A549 (cell line): ENCODE data around the gene RCSD1. TPM values are rescaled to one million over a fixed set of nuclear protein-coding genes. Genes with fewer than 3 reads are reported as not detected.

Experiments used
- ATAC-seq, 2 experiments: fragments of 200-7000 bp in 1 of 2; fragments of >200 bp in 1 of 2; cut with Nextera tagmentation in 1 of 2; cut with Tn5 transposase in 1 of 2; 3 replicates each; pipeline versions ENCODE4 v1.8.0 to v1.9.1; 2018 to 2020; ENCODE audit warnings: mild to moderate bottlenecking in 1 of 2, moderate library complexity in 1 of 2
- CTCF ChIA-PET: fragments of 300-600 bp; sonication (Branson Sonifier 250); formaldehyde crosslinking; extraction: SDS; loops from one replicate; lab custom pipeline; 2021; ENCODE audit warnings: antibody characterized with exemption, inconsistent platforms; lab: Yijun Ruan, JAX
- POLR2A ChIA-PET: fragments of 350-600 bp; formaldehyde crosslinking; extraction: SDS; loops from one replicate; lab custom pipeline; 2021; ENCODE audit warnings: antibody characterized with exemption, inconsistent platforms; lab: Yijun Ruan, JAX
- DNase-seq, 2 experiments: peaks; one replicate each; pipeline versions ENCODE4 v3.0.0 to v3.0.0-alpha.2; 2011 to 2016; ENCODE audit warnings: low read depth in 1 of 2, low spot score in 1 of 2
- FAIRE-seq: peaks from 2 replicates; lab custom pipeline; 2011; peaks lifted over from hg19 to GRCh38; lab: Jason Lieb, UNC
- H3K27ac ChIP-seq, 2 experiments: fragments of >200 bp; sonication (Bioruptor Twin); formaldehyde crosslinking; 3 replicates each; pipeline ENCODE4 v1.5.1; 2016 to 2017
- H3K4me1 ChIP-seq: fragments of >200 bp; sonication (Bioruptor Twin); formaldehyde crosslinking; 3 replicates; pipeline ENCODE4 v1.6.1; 2016
- H3K4me2 ChIP-seq: fragments of >200 bp; sonication (Bioruptor Twin); formaldehyde crosslinking; 3 replicates; pipeline ENCODE4 v1.6.1; 2016
- H3K4me3 ChIP-seq: fragments of >200 bp; sonication (Bioruptor Twin); formaldehyde crosslinking; 3 replicates; pipeline ENCODE4 v1.5.1; 2016
- H3K9me3 ChIP-seq: fragments of >200 bp; sonication (Bioruptor Twin); formaldehyde crosslinking; 3 replicates; pipeline ENCODE4 v1.6.1; 2016
- CBX2 ChIP-seq: fragments of 200-600 bp; sonication (generic); IDR thresholded peaks from 2 replicates; pipeline ENCODE4 v1.6.1; 2016; ENCODE audit warnings: low read depth, mild to moderate bottlenecking, borderline replicate concordance
- CHD4 ChIP-seq: fragments of 200-600 bp; sonication (generic); IDR thresholded peaks from 2 replicates; pipeline ENCODE4 v1.6.1; 2016; ENCODE audit warnings: antibody characterized with exemption, mild to moderate bottlenecking, borderline replicate concordance
- EP300 ChIP-seq, 2 experiments: fragments of >200 bp; sonication (Bioruptor Twin); formaldehyde crosslinking; IDR thresholded peaks; 2 replicates in 1 of 2; 3 replicates in 1 of 2; pipeline ENCODE4 v1.6.1; 2016 to 2017
- ESRRA ChIP-seq: fragments of 150-350 bp; IDR thresholded peaks from 2 replicates; pipeline ENCODE4 v1.6.1; 2014; ENCODE audit warnings: mild to moderate bottlenecking, low read length, borderline replicate concordance
- FOSL2 ChIP-seq, 2 experiments: fragments of 450-650 bp in 1 of 2; fragments of >200 bp in 1 of 2; sonication (Bioruptor Twin) in 1 of 2; formaldehyde crosslinking; IDR thresholded peaks; 2 replicates each; pipeline versions ENCODE4 v1.5.0 to v1.6.1; 2016 to 2020; ENCODE audit warnings: mild to moderate bottlenecking in 1 of 2, moderate library complexity in 1 of 2
- FOXS1 ChIP-seq: fragments of 250-450 bp; sonication (Bioruptor Pico); IDR thresholded peaks from 2 replicates; pipeline ENCODE4 v1.5.0; 2020; ENCODE audit warnings: mild to moderate bottlenecking, moderate library complexity
- HOXB13 ChIP-seq: fragments of 250-450 bp; sonication (Bioruptor Pico); IDR thresholded peaks from 2 replicates; pipeline ENCODE4 v1.5.0; 2020; ENCODE audit warnings: low read depth, mild to moderate bottlenecking, moderate library complexity
- JUNB ChIP-seq: fragments of >200 bp; sonication (Bioruptor Twin); formaldehyde crosslinking; IDR thresholded peaks from 2 replicates; pipeline ENCODE4 v1.6.1; 2016
- MYC ChIP-seq: IDR thresholded peaks from 2 replicates; pipeline ENCODE4 v1.6.1; 2012; ENCODE audit warnings: mild to moderate bottlenecking, inconsistent platforms, low read length, improper control_type of control experiment, borderline replicate concordance
- NPAS2 ChIP-seq: fragments of 250-450 bp; sonication (Bioruptor Pico); IDR thresholded peaks from 2 replicates; pipeline ENCODE4 v1.8.0; 2022; ENCODE audit warnings: mild to moderate bottlenecking, moderate library complexity, borderline replicate concordance
- PHF8 ChIP-seq: fragments of 200-600 bp; sonication (generic); IDR thresholded peaks from 2 replicates; pipeline ENCODE4 v1.6.1; 2016; ENCODE audit warnings: low read depth, mild to moderate bottlenecking, antibody characterized with exemption, moderate library complexity, borderline replicate concordance
- RAD21 ChIP-seq, 2 experiments: fragments of >200 bp in 1 of 2; sonication (Bioruptor Twin) in 1 of 2; formaldehyde crosslinking in 1 of 2; IDR thresholded peaks in 1 of 2; conservative IDR thresholded peaks in 1 of 2; 2 replicates in 1 of 2; 3 replicates in 1 of 2; pipeline ENCODE4 v1.6.1; 2012 to 2018; ENCODE audit warnings: inconsistent platforms in 1 of 2
- WGBS: methylation state at CpG from one replicate; pipeline ENCODE4 v1.1.6; 2017; ENCODE audit errors: missing lambda C conversion rate; 5-methylcytosine and 5-hydroxymethylcytosine counted together
- polyA plus RNA-seq, 4 experiments: library from polyadenylated mRNA; depleted of rRNA in 3 of 4; stranded (reverse); fragments of >200 nt; fragmentation: RNase III in 1 of 4; extraction: RNeasy Plus Mini Kit Qiagen cat#74134 plus additional on column Dnase treatment in 1 of 4; gene quantifications; 2 replicates in 3 of 4; 3 replicates in 1 of 4; pipeline ENCODE4 v1.2.3, GENCODE V29; 2011 to 2017
- TF ChIP-seq, protein P1 (sequence below): fragments of >200 bp; sonication (Bioruptor Twin); formaldehyde crosslinking; IDR thresholded peaks from 2 replicates; pipeline ENCODE4 v1.6.1; 2016
- TF ChIP-seq, protein P2 (sequence below): IDR thresholded peaks from 2 replicates; pipeline ENCODE4 v1.6.1; 2012
- TF ChIP-seq, protein P3 (sequence below): fragments of 200-600 bp; sonication (generic); IDR thresholded peaks from 2 replicates; pipeline ENCODE4 v1.6.1; 2016; ENCODE audit warnings: antibody characterized with exemption, mild to moderate bottlenecking, moderate library complexity
- TF ChIP-seq, protein P4 (sequence below): fragments of >200 bp; sonication (Bioruptor Twin); formaldehyde crosslinking; IDR thresholded peaks from 3 replicates; pipeline ENCODE4 v1.6.1; 2016
- TF ChIP-seq, protein P5 (sequence below): fragments of 250-450 bp; sonication (Bioruptor Pico); IDR thresholded peaks from 2 replicates; pipeline ENCODE4 v1.5.0; 2021; ENCODE audit warnings: mild to moderate bottlenecking, moderate library complexity, borderline replicate concordance

RCSD1 gene
- polyA plus RNA-seq, 2 of the 4 experiments (the other 2 are of a cell fraction): not detected

DNA sequence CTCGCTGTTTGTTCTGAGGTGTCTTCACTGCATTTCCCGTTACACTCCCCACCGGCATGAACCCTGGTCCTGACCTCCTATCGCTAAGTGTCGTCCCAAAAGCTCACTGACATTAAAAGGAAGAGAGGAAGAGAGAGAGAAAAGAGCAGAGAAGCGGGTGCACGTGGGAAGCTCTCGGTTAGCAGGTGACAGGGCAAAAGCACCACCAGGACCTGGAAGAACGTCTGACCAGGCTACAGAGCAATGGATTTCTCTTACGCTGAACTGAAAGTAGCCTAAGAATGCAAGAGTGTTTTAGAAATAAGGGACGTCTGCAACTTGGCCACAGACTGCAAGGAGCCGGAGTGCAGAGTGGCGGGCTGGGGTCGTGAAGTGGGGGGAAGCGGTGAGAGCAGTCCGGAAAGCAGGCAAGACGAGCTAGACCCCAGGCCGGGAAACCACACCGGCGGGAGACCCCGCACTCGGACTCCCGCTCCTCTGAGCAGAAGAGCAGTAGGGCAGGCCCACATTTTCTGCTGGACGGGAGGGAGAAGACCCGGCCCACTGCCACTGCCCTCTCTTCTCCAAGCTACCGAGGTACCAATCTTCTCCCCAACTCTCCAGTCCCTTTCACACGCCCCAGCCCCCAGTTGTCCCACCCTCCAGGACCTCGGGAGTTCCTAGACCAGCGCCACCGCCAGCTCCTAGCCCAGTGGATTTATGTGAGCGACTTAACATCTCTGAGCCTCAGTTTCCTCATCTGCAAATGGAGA is 83.5 kb downstream of the RCSD1 start:
- ATAC-seq (peak in 1 of 2 experiments; percentile 3; a peak in 1 of 6 replicates), FAIRE-seq (no peak), DNase-seq (no peak)
- H3K9me3 ChIP-seq: no peaks in the 10 kb centered on the region
- peaks cover 12% of the 10 kb centered on the region for H3K4me1 ChIP-seq
- H3K27ac ChIP-seq: peak overlapping the region; percentile 95 to 98
- TF ChIP-seq, protein P1, sequence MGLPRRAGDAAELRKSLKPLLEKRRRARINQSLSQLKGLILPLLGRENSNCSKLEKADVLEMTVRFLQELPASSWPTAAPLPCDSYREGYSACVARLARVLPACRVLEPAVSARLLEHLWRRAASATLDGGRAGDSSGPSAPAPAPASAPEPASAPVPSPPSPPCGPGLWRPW: no peak
- TF ChIP-seq CBX2: no peak
- TF ChIP-seq, protein P2, sequence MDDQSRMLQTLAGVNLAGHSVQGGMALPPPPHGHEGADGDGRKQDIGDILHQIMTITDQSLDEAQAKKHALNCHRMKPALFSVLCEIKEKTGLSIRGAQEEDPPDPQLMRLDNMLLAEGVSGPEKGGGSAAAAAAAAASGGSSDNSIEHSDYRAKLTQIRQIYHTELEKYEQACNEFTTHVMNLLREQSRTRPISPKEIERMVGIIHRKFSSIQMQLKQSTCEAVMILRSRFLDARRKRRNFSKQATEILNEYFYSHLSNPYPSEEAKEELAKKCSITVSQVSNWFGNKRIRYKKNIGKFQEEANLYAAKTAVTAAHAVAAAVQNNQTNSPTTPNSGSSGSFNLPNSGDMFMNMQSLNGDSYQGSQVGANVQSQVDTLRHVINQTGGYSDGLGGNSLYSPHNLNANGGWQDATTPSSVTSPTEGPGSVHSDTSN: no peak
- TF ChIP-seq JUNB: no peak
- TF ChIP-seq RAD21 (conservative IDR thresholded peaks at IDR 0.05 in 1 of 2, IDR thresholded peaks at IDR 0.05 in 1 of 2): no peak
- TF ChIP-seq NPAS2: no peak
- peak overlapping the region; percentile 97 for H3K4me2 ChIP-seq
- CTCF ChIA-PET: interaction anchor here (0.7 to 3.1 kb wide), 6 partner anchors 9 to 113 kb away, joined by 3 to 13 read pairs (median 4); no protein-coding TSS in a partner anchor
- H3K4me3 ChIP-seq: peak overlapping the region; percentile 62
- WGBS: 49% methylated on average over 31 of the region's 31 CpGs
- POLR2A ChIA-PET: interaction anchor here (0.6 to 2.4 kb wide), 4 partner anchors 157 to 222 kb away, joined by 3 to 8 read pairs (median 4); partner anchors contain the start of gene DCAF6

DNA sequence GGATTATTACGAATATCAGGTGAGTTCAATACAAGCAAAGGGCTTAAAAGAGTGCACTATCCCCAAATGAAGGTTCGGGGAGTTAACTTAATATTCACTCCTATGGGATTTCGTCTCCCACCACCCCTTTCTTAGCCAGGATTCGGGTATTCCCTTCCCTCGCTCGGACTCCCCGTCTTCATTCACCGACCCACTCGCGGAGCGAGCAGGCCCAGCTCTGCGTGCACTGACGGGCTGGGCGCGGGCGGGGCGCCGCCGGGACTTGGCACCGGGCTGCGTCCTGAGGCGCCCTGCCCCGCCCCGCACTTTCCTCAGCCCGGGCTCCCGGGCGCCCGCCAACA is 84.0 kb downstream of the RCSD1 start:
- FAIRE-seq: no peak
- H3K27ac ChIP-seq: peak overlapping the region; percentile 95 to 98

DNA sequence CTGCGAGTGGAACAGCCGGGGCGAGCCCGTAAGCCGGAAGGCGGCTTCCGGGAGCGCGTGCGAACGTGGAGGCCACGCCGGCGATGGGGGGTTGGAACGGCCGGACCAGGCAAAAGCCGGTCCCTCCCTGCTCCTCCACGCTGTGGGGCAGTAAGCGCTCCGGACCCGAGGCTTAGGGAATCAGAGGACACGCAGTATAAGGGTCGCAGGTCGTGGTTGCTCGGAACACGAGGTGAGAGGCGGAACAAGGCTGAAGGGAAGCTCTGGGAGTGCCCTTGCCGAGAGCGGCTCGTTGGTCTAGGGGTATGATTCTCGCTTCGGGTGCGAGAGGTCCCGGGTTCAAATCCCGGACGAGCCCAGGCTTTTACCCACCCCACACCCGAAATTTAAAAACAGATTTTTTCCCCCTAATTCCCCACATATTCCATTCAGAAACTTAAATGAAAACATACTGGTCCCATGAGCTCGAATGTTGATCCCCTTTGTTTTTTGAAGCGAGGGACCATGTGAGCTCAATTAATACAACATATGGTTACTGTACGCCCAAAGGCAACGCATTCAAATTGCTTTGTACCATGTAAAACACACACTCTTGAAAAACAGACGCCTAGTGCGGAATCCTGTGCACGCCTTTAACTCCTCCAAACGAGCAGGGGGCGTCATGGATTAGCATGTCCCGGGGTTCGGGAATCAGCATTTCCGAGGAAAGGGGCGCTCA is 84.6 kb downstream of the RCSD1 start:
- WGBS: 1% methylated on average over 27 of the region's 50 CpGs
- ChIA-PET CTCF (interaction anchor here (0.7 to 3.1 kb wide), 17 partner anchors 10 to 368 kb away, joined by 3 to 13 read pairs (median 4); no protein-coding TSS in a partner anchor), POLR2A (interaction anchor here (0.6 to 2.4 kb wide), 5 partner anchors 158 to 371 kb away, joined by 3 to 8 read pairs (median 4); partner anchors contain the start of gene DCAF6)
- DNase-seq (peak; percentile 76 to 90), ATAC-seq (peak; percentile 66 to 72), FAIRE-seq (no peak)
- Histone ChIP-seq H3K4me2 (peak overlapping the region; percentile 97), H3K27ac (peak overlapping the region; percentile 95 to 98), H3K4me3 (peak overlapping the region; percentile 62), H3K9me3 (no peaks in the 10 kb centered on the region), H3K4me1 (peaks cover 20% of the 10 kb centered on the region)
- TF ChIP-seq MYC (peak; percentile 95), EP300 (IDR thresholded peaks at IDR 0.05) (no peak), FOSL2 (IDR thresholded peaks at IDR 0.05) (no peak), FOSL2 (CRISPR knock-in tag; IDR thresholded peaks at IDR 0.05) (peak; percentile 19; the same call in 1 of the 2 replicates), ESRRA (no peak), CBX2 (no peak), CHD4 (peak; percentile 98; the same call in 1 of the 2 replicates), HOXB13 (CRISPR knock-in tag) (no peak), PHF8 (peak; percentile 96)
- TF ChIP-seq, protein P3, sequence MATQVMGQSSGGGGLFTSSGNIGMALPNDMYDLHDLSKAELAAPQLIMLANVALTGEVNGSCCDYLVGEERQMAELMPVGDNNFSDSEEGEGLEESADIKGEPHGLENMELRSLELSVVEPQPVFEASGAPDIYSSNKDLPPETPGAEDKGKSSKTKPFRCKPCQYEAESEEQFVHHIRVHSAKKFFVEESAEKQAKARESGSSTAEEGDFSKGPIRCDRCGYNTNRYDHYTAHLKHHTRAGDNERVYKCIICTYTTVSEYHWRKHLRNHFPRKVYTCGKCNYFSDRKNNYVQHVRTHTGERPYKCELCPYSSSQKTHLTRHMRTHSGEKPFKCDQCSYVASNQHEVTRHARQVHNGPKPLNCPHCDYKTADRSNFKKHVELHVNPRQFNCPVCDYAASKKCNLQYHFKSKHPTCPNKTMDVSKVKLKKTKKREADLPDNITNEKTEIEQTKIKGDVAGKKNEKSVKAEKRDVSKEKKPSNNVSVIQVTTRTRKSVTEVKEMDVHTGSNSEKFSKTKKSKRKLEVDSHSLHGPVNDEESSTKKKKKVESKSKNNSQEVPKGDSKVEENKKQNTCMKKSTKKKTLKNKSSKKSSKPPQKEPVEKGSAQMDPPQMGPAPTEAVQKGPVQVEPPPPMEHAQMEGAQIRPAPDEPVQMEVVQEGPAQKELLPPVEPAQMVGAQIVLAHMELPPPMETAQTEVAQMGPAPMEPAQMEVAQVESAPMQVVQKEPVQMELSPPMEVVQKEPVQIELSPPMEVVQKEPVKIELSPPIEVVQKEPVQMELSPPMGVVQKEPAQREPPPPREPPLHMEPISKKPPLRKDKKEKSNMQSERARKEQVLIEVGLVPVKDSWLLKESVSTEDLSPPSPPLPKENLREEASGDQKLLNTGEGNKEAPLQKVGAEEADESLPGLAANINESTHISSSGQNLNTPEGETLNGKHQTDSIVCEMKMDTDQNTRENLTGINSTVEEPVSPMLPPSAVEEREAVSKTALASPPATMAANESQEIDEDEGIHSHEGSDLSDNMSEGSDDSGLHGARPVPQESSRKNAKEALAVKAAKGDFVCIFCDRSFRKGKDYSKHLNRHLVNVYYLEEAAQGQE: 0 out of 2 replicates have a peak, but pooled peaks have one; percentile 10
- TF ChIP-seq, protein P4, sequence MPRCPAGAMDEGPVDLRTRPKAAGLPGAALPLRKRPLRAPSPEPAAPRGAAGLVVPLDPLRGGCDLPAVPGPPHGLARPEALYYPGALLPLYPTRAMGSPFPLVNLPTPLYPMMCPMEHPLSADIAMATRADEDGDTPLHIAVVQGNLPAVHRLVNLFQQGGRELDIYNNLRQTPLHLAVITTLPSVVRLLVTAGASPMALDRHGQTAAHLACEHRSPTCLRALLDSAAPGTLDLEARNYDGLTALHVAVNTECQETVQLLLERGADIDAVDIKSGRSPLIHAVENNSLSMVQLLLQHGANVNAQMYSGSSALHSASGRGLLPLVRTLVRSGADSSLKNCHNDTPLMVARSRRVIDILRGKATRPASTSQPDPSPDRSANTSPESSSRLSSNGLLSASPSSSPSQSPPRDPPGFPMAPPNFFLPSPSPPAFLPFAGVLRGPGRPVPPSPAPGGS: no peak
- TF ChIP-seq, protein P2: 0 out of 2 replicates have a peak, but pooled peaks have one; percentile 19
- TF ChIP-seq, protein P5, sequence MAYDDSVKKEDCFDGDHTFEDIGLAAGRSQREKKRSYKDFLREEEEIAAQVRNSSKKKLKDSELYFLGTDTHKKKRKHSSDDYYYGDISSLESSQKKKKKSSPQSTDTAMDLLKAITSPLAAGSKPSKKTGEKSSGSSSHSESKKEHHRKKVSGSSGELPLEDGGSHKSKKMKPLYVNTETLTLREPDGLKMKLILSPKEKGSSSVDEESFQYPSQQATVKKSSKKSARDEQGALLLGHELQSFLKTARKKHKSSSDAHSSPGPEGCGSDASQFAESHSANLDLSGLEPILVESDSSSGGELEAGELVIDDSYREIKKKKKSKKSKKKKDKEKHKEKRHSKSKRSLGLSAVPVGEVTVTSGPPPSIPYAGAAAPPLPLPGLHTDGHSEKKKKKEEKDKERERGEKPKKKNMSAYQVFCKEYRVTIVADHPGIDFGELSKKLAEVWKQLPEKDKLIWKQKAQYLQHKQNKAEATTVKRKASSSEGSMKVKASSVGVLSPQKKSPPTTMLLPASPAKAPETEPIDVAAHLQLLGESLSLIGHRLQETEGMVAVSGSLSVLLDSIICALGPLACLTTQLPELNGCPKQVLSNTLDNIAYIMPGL (CRISPR knock-in tag): peak; percentile 97

More for the DNA sequence above, 84.0 kb downstream of the RCSD1 start:
- Histone ChIP-seq H3K4me1 (peaks cover 17% of the 10 kb centered on the region), H3K9me3 (no peaks in the 10 kb centered on the region), H3K4me2 (peak overlapping the region; percentile 97), H3K4me3 (peak overlapping the region; percentile 62)
- DNase-seq (peak in 1 of 2 experiments; percentile 61), ATAC-seq (peak; percentile 79 to 86)
- WGBS: 1% methylated on average over 9 of the region's 28 CpGs
- ChIA-PET CTCF (interaction anchor here (0.8 to 3.1 kb wide), 7 partner anchors 26 to 368 kb away, joined by 3 to 13 read pairs (median 5); no protein-coding TSS in a partner anchor), POLR2A (interaction anchor here (0.6 to 2.4 kb wide), 3 partner anchors 157 to 222 kb away, joined by 3 to 8 read pairs (median 4); partner anchors contain the start of gene DCAF6)
- 0 out of 5 replicates have a peak, but pooled peaks of 1 of the 2 experiments have one; percentile 5 for TF ChIP-seq RAD21 (conservative IDR thresholded peaks at IDR 0.05 in 1 of 2, IDR thresholded peaks at IDR 0.05 in 1 of 2)
- TF ChIP-seq FOXS1: no peak
